Motor neuron (in vitro differentiated cells): ENCODE results near the gene AANAT. TPM values are rescaled to one million over a fixed set of nuclear protein-coding genes. Genes with fewer than 3 reads are reported as not detected.

Experiments
- ATAC-seq, 8 experiments: fragments of 200-7000 bp; cut with Tn5 transposase; replicated peaks in 6 of 8; 2 replicates each; pipeline ENCODE4 v1.8.0; 2021; ENCODE audit warnings: mild to moderate bottlenecking in 8 of 8, moderate library complexity in 8 of 8
- H3K27ac ChIP-seq, 2 donors: fragments of 250-450 bp; sonication (Bioruptor Pico); 2 replicates each; pipeline ENCODE4 v1.9.0; 2021; ENCODE audit warnings: antibody characterized with exemption in 2 of 2, mild to moderate bottlenecking in 2 of 2, moderate library complexity in 1 of 2
- H3K4me1 ChIP-seq, 2 donors: fragments of 250-450 bp; sonication (Bioruptor Pico); replicated peaks in 1 of 2; 2 replicates each; pipeline ENCODE4 v1.6.1; 2021; ENCODE audit warnings: antibody characterized with exemption in 2 of 2, mild to moderate bottlenecking in 2 of 2, moderate library complexity in 1 of 2
- H3K4me3 ChIP-seq, 5 donors: fragments of 250-450 bp; sonication (Bioruptor Pico); 2 replicates each; pipeline ENCODE4 v1.9.0; 2021; ENCODE audit warnings: antibody characterized with exemption in 5 of 5, mild to moderate bottlenecking in 5 of 5, moderate library complexity in 4 of 5
- WGBS, 10 experiments: fragments of 450-650 bp; shearing (Covaris generic); methylation state at CpG; one replicate each; pipeline ENCODE4 v1.0.0; 2022; 5-methylcytosine and 5-hydroxymethylcytosine counted together
- in situ Hi-C, 9 experiments: fragments of 400-800 bp; cut with MboI; loops; one replicate each; pipeline ENCODE4 v1.15.0; 2021; ENCODE audit warnings: low sequenced_read_pairs in 9 of 9, low pct_unique_long_range_greater_than_20kb in 2 of 9; ENCODE audit not compliant: unreplicated experiment in 9 of 9
- total RNA-seq, 8 experiments: library from RNA; unstranded; fragments of 300-600 nt; gene quantifications; 2 replicates each; pipeline versions ENCODE4 v1.2.3 to v1.2.4, GENCODE V29; 2022

The AANAT gene
- total RNA-seq, 8 experiments from 2014 or later = 0.23 to 0.81 (median 0.46) TPM; not detected in 2

DNA sequence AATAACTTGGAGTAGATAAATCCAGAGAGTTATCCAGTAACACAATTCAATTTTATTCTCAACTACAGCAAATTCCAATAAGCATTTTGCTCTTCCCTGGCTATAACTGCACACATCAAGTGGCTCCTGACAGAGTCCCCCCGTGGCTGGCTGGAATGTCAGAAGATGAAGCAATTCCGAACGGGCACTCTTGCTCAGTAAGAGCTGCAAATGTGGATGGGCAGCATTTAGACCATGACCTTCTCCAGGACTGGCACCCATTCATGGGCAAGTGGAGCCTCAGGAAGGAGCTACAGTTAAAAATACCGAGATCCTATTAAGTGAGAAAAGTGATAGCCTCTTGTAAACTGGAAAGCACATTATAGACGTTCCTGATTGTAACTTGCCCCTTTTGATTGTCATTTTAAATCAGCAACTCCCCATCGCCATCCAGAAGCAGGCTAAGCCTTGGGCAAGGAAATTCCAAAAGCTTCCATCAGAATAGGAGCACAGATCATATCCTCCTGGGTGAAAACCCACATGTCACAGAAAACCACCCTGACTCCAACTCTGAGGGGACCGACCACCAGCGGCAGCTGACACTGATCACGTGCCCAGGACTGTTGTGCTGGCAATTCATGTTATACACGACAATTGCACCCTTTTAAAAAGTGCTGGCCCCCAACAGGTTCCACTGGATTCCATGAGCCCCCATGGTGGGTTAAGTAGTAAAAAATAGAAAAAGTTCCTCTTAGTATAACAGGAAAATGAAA, 21.5 kb upstream of the AANAT start:
- H3K4me3 ChIP-seq = no peak overlapping the region
- in situ Hi-C loops = no loop called here
- H3K27ac ChIP-seq = peak overlapping the region in 1 of 2 donors; percentile 74
- H3K4me1 ChIP-seq = peaks cover 66 to 69% of the 10 kb centered on the region in 2 donors
- ATAC-seq = no peak
- 0 to 78% (median 47%) methylated on average over 1 to 8 of the region's 10 CpGs for WGBS, 10 experiments

- 0 to 61% (median 39%) methylated on average over 1 to 9 of the region's 9 CpGs; no CpG with 5 or more reads in 2 of the 10 experiments for WGBS, 10 experiments
- Histone ChIP-seq H3K4me1 (peaks cover 64 to 70% of the 10 kb centered on the region in 2 donors), H3K27ac (no peak overlapping the region), H3K4me3 (no peak overlapping the region)
- ATAC-seq = peak in 7 of 8 experiments; percentile 7 to 61 (median 34)
- in situ Hi-C loops = no loop called here
Measured at GRCh38 chr17:76446449-76447231, 20.8 kb upstream of the AANAT start.

- in situ Hi-C loops = no loop called here
- peaks cover 62% of the 10 kb centered on the region in 2 donors for H3K4me1 ChIP-seq
- no peak for ATAC-seq
- H3K27ac ChIP-seq = no peak overlapping the region
- 0 to 100% (median 68%) methylated on average over 1 to 6 of the region's 7 CpGs; no CpG with 5 or more reads in 1 of the 10 experiments for WGBS, 10 experiments
- no peak overlapping the region for H3K4me3 ChIP-seq
Measured at GRCh38 chr17:76447931-76448652, 19.3 kb upstream of the AANAT start.

GRCh38 chr17:76449126-76449525, 18.3 kb upstream of the AANAT start:
- in situ Hi-C loops = no loop called here
- WGBS, 10 experiments = 78 to 100% (median 96%) methylated on average over 1 to 6 of the region's 6 CpGs; no CpG with 5 or more reads in 1 of the 10 experiments
- Histone ChIP-seq H3K4me1 (peaks cover 59% of the 10 kb centered on the region in 2 donors), H3K4me3 (no peak overlapping the region), H3K27ac (no peak overlapping the region)
- ATAC-seq = no peak

- 0 to 80% (median 20%) methylated on average over 2 to 4 of the region's 6 CpGs; no CpG with 5 or more reads in 3 of the 10 experiments for WGBS, 10 experiments
- Histone ChIP-seq H3K4me1 (peaks cover 35% of the 10 kb centered on the region in 2 donors), H3K27ac (peak overlapping the region in 1 of 2 donors; percentile 85), H3K4me3 (peak overlapping the region; percentile 91 to 98 (median 96))
- no peak for ATAC-seq
- in situ Hi-C loops = no loop called here
Measured at GRCh38 chr17:76451506-76451905, 15.9 kb upstream of the AANAT start.

DNA sequence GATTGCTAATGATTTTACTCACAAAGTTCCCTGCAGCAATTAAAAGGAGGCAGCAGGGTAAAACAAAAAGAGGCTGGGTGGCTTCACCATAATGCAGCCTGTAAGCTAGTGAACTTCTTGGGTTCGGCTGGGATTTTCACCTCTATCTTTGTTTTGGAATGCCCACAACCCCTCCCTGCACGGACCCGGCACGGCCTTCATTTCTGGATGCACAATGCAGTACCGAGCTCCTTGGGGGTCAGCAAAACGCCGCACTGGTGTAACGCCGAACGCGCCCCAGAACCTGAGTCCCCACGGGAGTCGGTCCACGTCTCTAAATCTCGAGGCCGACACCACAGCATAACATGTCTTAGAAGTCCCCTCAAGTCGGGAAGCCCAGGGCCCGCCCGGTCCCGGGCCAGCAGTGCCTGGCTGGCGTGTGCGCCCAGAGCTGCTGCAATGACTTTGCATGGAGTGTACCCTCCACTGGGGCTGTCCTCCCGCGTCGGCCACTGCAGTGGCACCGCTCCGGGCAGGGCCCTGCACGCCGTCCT, 15.2 kb upstream of the AANAT start:
- H3K27ac ChIP-seq = peak overlapping the region; percentile 85 to 86

GRCh38 chr17:76452660-76453430, 14.6 kb upstream of the AANAT start, which contains the start of gene UBE2O:
Gene UBE2O, minus strand, starts transcription at chr17:76453152. Its CDS starts 11 bp downstream, at chr17:76453141.
- no CpG with 5 or more reads among the region's 101 CpGs for WGBS, 10 experiments
- peak within 1 kb of the TSS; percentile 91 to 98 (median 96) for H3K4me3 ChIP-seq
- peak within 1 kb of the TSS; percentile 85 to 86 for H3K27ac ChIP-seq
- ATAC-seq = peak; percentile 87 to 93 (median 88)
- in situ Hi-C loops = no loop called here
- peaks cover 22 to 24% of the 10 kb centered on the region in 2 donors for H3K4me1 ChIP-seq

More for the DNA sequence above, 15.2 kb upstream of the AANAT start:
- Histone ChIP-seq H3K4me1 (peaks cover 28% of the 10 kb centered on the region in 2 donors), H3K4me3 (peak overlapping the region; percentile 91 to 98 (median 96))
- peak in 6 of 8 experiments; percentile 12 to 58 (median 36) for ATAC-seq
- 0 to 2% (median 1%) methylated on average over 4 to 12 of the region's 29 CpGs; no CpG with 5 or more reads in 7 of the 10 experiments for WGBS, 10 experiments
- in situ Hi-C loops = no loop called here

GRCh38 chr17:76453431-76453743, 14.0 kb upstream of the AANAT start:
- peak overlapping the region; percentile 91 to 98 (median 96) for H3K4me3 ChIP-seq
- peak overlapping the region in 1 of 2 donors; percentile 86 for H3K27ac ChIP-seq
- no peak for ATAC-seq
- peaks cover 16 to 20% of the 10 kb centered on the region in 2 donors for H3K4me1 ChIP-seq
- WGBS, 10 experiments = 17 to 87% (median 50%) methylated on average over 1 to 3 of the region's 6 CpGs; no CpG with 5 or more reads in 3 of the 10 experiments
- in situ Hi-C loops = no loop called here

DNA sequence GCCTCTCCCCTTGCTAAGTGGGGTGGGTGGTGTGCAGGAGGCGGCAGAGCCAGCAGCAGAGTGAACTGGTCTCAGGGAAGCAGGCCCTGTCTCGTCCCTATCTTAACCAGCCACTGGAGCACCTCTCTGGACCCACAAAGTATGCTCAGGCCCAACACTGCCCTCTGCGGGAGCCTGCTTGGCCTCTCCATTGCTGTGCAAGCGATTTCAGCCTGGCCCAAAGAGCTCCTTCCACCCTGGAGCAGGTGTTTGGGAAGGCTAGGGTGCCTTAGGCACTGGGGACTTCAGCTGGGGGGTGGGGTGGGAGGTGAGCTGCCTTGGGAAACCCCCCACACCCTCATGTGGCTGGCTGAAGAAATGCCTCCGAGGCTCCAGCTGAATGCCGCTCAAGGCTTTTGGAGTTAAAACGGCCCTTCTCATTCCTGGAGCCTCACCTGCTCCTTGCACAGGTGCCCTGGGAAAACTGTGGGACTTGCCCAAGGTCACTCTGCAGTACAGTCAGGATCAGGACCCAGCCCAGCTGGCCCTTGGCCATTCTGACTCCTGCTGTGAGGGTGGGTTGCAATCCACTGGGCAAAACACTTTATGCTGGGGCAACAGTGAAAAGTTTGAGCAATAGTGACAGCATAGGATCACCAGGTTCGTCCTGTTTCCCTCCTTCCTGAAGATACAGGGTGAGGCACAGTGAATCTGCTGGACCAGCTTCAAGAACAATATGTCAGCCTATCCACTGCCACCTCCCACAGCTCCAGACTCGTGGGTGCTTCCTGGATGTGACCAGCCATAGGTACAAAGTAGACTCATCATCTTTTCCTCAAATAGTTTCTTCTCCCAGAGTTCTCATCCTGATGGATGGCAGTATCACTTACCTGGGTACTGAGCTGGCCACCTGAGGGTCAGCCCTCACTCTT, 8.6 kb upstream of the AANAT start:
- Histone ChIP-seq H3K4me1 (peaks cover 4 to 12% of the 10 kb centered on the region in 2 donors), H3K27ac (no peak overlapping the region), H3K4me3 (no peak overlapping the region)
- ATAC-seq = peak; percentile 75 to 96 (median 85)
- in situ Hi-C loops = no loop called here
- WGBS, 10 experiments = 0 to 75% (median 21%) methylated on average over 1 to 4 of the region's 9 CpGs; no CpG with 5 or more reads in 4 of the 10 experiments

DNA sequence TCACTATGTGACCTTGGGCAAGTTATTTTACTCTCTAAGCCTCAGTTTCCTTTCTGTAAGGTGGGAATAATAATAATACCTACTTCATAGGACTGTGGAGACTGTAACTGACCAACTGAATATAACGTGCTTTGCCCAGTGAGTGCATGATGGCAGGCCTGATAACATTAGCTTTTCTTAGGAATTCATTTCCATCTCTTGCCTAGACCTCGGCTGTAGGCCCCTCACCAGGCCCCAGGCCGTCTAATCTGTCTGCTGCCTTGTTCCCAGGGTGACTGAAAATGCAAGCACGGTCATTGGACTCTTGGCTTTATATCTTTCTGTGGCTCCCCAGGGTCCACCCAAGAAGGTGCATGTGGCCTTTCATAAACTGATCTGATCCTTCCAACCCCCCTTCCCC, 7.7 kb upstream of the AANAT start:
- H3K4me1 ChIP-seq = peaks cover 4 to 12% of the 10 kb centered on the region in 2 donors
- ATAC-seq = peak in 5 of 8 experiments; percentile 9 to 31 (median 22)
- in situ Hi-C loops = no loop called here
- no peak overlapping the region for H3K27ac ChIP-seq
- no peak overlapping the region for H3K4me3 ChIP-seq
- WGBS, 10 experiments = 0 to 80% (median 50%) methylated on average over 1 to 4 of the region's 4 CpGs; no CpG with 5 or more reads in 3 of the 10 experiments
